Cerebellar cortex (tissue), 1 donor: ENCODE data around the gene TNS4.

Experiments
- DNase-seq: peaks from one replicate; pipeline ENCODE4 v3.0.0-alpha.2; 2015; ENCODE audit warnings: low spot score

The TNS4 gene

GRCh38 chr17:40471846-40472732, 29.3 kb downstream of the TNS4 start:
- DNase-seq, result no peak

DNA sequence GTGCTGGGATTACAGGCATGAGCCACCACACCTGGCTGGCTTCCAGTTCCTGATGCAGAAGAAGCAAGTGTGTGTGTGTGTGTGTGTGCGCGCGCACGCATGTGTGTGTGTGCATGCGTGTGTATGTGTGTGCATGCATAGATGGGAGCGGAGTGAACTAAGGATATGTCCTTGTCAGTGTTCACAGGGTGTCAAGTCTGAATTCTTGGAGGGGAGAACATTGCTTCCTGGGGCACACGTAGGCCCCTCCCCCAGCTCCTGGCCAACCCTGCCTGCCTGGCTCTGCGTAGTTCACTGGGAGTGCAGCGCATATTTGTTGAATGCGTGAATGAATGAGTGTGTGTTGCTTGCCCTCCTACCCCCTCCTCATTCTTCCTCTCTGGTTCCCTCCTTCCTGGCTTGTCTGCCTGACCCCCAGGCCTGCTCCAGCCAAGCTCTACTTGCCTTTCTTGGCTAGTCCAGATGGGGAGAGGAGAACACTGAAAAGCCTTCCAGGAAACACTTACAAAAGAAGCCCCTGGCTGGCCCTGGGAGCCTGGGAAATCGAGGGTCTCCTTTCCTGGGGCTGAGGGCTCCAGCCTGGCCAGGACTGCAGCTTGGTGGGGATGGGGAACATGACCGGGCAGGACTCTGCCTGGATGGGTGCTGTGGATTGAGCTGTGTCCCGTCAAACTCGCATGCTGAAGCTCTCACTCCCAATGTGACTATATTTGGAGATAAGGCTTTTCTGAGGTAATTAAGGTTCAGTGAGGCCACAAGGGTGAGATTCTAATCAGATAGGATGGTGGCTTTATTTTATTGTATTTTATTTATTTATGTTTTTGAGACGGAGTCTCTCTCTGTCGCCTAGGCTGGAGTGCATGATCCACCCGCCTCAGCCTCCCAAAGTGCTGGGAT, 30.2 kb downstream of the TNS4 start:
- DNase-seq, result no peak

DNA sequence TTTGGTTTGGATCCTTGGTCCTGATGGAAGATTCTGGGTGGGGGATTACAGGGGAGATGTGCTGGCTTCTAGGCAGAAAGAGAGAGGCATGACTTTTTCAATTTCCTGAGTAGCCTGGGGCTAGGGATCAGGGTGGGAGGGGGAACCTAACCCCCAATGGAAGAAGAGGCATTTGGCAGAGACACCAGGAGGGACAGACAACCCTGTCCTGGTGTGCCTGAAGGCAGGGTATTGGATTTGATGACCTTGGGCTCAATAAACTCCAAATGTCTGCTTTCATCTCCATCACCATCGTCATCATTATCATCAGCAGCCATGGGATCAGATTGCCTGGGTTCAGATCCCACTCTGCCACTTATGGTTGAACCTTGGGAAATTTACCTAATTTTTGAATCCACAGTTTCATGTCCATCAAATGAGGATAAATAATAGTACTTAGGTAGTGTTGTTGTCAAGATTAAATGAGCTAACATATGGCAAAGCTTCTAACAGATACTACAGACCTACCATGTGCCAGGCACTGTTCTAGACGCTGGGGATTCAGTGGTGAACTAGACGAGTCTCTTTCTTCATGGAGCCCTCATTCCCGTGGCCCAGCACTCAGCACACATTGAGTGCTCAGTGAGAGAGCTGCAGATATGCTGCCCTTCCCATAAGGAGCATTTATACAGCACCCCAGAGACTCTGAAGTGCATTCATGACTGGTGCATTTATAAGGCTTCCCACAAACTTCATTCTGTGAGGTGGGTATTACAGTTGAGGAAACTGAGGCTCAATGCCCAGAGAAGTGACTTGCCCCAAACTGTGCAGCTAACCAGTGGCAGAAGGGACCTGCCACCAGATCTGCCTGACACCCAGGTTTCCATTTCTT, 31.4 kb downstream of the TNS4 start:
- no peak for DNase-seq

- no peak for DNase-seq
These were observed 32.9 kb downstream of the TNS4 start for GRCh38 chr17:40468560-40468959.

- DNase-seq, result no peak
These were observed 34.0 kb downstream of the TNS4 start for GRCh38 chr17:40467281-40467867.

DNA sequence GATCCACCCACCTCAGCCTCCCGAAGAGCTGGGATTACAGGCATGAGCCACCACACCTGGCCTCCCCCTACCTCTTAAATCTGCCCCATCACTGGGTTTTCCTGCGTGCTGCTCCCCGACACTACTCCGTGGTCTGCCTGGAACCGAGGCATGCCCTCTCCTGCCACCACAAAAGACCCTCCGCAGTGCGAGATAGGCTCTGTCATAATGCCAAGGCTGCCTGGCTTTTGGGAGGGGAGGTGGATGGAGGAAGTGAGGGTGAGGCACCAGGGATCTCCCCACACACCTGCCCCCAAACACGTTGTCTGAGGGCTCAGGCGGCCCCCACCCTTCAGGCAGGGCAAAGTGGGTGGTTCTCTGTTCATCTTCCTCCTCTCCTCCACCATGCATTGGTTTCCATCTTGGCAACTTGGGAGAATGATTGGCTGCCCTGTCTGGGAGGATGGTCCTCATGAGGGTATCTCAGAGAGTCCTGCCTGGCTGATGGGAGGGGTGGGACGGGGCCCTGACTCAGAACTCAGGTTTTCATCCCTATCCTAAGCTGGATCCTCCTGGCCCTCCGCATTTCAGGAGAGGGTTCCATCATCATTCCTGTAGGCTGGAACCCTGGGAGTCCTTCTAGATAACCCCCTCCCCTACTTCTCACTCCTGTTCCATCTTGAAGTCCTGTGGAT, 35.0 kb downstream of the TNS4 start:
- no peak for DNase-seq

GRCh38 chr17:40464392-40464855, 37.0 kb downstream of the TNS4 start:
- no peak for DNase-seq

- no peak for DNase-seq
These were observed 38.3 kb downstream of the TNS4 start for GRCh38 chr17:40463122-40463550.

DNA sequence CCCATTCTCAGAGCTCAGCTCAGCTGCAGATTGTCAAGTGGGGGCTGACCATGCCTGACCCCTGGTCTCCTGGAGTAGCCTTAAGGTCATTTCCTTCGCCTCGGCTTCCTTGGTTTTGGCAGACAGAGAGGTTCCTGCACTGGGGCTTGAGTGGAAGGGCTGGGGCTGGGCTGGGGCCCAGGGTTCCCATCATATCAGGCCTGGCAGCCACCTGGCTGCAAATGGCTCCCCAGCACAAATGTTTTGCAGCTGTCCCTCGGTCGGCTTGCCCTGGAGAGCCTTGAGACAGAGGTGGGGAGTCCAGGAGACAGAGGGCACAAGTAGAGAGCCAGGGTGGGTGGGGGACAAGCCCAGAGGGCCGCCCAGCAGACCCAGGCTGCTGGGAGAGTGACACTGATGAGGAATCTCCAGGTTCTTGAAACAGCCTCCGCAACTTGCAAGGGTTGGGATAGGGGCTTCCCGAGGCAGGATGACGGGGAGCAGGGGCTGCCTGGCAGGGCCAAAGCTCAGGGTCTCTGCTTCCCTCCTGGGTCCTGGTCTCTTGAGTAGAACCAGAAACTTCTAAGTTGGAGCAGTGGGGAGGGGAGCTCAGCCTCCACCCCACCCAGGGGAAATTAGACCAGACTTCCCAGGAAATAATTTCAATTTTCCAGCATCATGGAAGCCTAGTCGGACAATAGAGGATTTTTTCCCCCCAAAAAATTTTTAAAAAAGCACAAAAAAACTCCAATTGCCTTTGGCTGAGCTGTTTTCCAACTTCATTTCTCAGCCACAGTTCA, 38.9 kb downstream of the TNS4 start:
- DNase-seq, result no peak

DNA sequence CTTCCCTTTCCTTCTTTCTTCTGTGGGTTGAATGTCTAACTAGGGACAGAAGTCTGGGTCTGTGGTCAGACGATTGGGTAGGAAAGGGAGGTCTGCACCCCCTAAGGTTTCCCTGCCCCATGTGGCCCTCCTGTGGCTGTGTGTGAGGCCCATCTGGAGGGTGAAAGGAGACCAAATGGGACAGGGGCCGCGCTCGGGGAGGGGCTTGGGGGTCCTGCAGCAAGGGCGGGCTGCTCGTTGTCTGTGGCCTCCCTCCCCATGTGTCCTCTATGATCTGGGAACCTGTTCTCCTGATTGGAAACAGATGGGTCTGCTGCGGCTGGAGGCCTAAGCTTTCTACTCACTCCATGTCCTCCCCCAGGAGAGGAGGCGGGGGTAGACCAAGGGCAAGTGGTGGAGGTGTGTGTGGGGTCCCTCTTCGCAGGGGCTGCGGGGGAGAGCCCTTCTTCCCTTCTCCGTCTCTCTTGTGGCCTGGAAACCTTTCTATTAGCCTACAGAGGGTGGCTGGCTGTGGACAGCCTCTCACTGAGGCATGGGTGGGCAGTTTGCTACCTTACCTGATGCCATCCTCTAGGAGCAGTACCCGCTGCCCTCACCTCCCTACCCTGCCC, 39.6 kb downstream of the TNS4 start:
- DNase-seq, result no peak

DNA sequence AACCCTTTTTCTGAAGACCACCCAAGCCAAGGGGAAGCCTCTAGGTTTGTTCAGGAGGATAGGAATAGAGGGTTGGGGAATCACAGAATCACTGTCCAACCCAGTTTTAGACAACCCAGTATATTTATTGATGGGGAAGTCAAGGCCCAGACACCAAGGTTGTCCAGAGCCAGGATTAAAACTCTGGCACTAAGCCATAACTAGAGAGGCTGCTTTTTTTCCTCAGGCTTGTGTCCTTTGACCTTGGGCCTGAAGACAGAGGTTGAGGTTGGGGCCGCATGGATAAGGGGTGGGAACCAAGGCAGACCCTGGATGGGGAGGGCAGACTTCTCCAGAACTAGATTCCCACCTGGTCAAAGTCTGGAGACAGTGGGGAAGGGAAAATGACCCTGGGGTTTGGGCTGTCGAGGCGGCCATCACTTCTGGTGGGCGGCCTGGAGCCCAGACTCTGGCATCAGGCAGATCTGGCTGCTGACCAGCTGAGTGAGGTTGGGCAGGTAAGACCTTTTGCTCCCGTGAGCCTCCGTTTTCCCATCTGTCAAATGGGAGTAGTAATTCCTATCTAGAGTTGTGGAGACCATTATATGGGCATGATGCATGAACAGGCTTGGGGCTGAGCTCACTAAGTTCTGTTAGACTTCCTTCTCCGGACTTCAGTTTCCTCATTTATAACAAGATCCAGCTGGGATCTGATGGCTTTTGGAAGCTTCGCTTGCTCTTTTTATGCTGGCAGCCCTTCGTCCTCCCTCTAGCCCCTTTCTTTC, 40.3 kb downstream of the TNS4 start:
- no peak for DNase-seq

- no peak for DNase-seq
These were observed 40.8 kb downstream of the TNS4 start for GRCh38 chr17:40460604-40460967.

- no peak for DNase-seq
These were observed 41.5 kb downstream of the TNS4 start for GRCh38 chr17:40459636-40460603.

- DNase-seq, result no peak
These were observed 42.5 kb downstream of the TNS4 start for GRCh38 chr17:40458851-40459482.

DNA sequence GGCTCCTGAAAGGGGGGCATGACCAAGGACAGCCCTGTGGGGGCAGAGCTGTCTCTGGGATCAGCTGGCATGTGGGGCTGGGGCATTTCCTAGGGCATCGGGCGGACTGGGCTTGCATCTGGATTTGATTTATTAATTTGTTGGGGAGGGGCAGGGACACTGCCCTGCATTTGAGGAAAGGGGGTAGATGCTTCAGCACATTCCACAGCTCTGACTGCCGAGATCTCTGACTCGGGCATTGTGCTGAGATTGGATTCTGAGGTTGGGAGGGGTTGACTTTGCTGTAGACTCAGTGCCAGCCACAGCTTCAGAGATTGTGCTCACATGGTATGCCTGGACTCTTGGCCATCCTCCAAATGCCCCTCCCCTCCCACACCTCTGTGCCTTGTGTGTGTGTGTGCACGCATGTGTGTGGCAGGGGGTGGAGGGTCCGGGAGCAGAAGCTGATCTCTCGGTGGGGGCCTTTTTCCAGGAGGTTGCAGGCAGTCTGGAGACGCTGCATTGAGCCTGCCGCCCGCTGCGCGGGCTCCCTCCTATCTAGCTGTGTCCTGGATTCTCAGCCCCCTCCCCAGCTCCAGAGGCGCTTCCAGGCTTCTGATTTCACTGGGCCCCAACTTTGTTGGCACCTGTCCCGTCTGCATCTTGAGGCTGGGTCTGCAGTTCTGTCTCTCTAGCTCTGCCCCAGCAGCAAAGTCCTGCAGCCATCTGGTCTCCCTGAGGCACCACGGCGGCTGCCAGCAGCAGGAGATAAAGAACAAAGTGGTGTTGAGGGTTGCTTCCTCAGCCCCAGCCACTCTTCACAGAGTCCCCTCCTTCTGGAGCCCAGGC, 43.2 kb downstream of the TNS4 start:
- no peak for DNase-seq

- DNase-seq, result no peak
These were observed 44.1 kb downstream of the TNS4 start for GRCh38 chr17:40457369-40457768.
